ENCODE results near the gene SERTAD2.

SERTAD2 gene

DNA sequence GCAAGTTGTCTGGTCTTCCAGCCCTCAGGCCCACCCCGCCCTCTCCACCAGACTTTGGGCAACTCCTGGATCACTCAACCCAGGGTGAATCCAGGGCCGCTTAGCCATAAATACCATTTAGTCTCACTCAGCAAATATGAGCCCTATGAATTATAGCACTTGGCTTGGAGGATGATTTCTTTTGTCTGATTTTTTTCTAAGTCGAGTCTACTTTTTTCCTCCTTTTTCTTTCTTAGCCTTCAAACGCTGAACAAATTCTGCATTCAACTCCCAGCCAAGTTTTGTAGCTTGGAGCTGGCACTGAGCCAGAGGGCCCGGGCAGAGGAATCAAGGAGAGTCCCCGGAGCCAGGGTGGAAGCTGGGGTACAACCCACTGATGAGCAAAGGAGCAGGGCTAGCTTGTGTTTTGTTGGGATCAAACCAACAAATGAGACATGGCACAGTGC is 48.7 kb downstream of the SERTAD2 start:
- H3K27ac ChIP-seq (replicated peaks) = no peak overlapping the region
- TF ChIP-seq, protein P1, sequence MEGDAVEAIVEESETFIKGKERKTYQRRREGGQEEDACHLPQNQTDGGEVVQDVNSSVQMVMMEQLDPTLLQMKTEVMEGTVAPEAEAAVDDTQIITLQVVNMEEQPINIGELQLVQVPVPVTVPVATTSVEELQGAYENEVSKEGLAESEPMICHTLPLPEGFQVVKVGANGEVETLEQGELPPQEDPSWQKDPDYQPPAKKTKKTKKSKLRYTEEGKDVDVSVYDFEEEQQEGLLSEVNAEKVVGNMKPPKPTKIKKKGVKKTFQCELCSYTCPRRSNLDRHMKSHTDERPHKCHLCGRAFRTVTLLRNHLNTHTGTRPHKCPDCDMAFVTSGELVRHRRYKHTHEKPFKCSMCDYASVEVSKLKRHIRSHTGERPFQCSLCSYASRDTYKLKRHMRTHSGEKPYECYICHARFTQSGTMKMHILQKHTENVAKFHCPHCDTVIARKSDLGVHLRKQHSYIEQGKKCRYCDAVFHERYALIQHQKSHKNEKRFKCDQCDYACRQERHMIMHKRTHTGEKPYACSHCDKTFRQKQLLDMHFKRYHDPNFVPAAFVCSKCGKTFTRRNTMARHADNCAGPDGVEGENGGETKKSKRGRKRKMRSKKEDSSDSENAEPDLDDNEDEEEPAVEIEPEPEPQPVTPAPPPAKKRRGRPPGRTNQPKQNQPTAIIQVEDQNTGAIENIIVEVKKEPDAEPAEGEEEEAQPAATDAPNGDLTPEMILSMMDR (IDR thresholded peaks at IDR 0.05; ENCODE audit: insufficient read depth, low read length) = no peak
- TF ChIP-seq SPI1 (IDR thresholded peaks at IDR 0.05; ENCODE audit: borderline replicate concordance, low read depth) (no peak), GABPA (IDR thresholded peaks at IDR 0.05; ENCODE audit: low read depth) (no peak), POLR2AphosphoS5 (IDR thresholded peaks at IDR 0.05; ENCODE audit: low read depth) (no peak)
- TF ChIP-seq, protein P2, sequence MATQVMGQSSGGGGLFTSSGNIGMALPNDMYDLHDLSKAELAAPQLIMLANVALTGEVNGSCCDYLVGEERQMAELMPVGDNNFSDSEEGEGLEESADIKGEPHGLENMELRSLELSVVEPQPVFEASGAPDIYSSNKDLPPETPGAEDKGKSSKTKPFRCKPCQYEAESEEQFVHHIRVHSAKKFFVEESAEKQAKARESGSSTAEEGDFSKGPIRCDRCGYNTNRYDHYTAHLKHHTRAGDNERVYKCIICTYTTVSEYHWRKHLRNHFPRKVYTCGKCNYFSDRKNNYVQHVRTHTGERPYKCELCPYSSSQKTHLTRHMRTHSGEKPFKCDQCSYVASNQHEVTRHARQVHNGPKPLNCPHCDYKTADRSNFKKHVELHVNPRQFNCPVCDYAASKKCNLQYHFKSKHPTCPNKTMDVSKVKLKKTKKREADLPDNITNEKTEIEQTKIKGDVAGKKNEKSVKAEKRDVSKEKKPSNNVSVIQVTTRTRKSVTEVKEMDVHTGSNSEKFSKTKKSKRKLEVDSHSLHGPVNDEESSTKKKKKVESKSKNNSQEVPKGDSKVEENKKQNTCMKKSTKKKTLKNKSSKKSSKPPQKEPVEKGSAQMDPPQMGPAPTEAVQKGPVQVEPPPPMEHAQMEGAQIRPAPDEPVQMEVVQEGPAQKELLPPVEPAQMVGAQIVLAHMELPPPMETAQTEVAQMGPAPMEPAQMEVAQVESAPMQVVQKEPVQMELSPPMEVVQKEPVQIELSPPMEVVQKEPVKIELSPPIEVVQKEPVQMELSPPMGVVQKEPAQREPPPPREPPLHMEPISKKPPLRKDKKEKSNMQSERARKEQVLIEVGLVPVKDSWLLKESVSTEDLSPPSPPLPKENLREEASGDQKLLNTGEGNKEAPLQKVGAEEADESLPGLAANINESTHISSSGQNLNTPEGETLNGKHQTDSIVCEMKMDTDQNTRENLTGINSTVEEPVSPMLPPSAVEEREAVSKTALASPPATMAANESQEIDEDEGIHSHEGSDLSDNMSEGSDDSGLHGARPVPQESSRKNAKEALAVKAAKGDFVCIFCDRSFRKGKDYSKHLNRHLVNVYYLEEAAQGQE (IDR thresholded peaks at IDR 0.05; ENCODE audit: insufficient replicate concordance, low read depth) = no peak
- H3K4me3 ChIP-seq (replicated peaks; ENCODE audit: insufficient read depth, low read length) = no peak overlapping the region
- no peak for DNase-seq (ENCODE audit: low read depth in 1 of 2, low spot score in 1 of 2)
- no peaks in the 10 kb centered on the region for H3K27me3 ChIP-seq (ENCODE audit: insufficient read depth, poor library complexity, severe bottlenecking)

DNA sequence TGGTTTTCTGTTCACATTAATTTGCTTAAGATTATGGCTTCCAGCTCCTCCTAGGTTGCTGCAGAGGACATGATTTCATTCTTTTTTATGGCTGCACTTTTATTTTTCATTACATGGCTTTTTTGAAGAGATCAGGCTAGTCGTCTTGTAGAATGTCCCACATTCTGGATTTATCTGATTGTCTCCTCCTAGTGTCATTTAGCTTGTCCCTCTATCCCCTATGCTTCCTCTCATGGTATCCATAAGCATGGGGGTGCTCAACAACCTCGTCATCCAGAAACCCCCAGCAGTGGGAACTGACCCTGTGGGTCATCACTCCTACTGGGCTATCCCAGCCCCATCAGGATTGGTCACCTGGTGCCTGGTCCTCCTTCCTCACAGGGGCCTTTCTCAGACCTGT is 49.6 kb downstream of the SERTAD2 start:
- no peak overlapping the region for H3K27ac ChIP-seq (replicated peaks)

DNA sequence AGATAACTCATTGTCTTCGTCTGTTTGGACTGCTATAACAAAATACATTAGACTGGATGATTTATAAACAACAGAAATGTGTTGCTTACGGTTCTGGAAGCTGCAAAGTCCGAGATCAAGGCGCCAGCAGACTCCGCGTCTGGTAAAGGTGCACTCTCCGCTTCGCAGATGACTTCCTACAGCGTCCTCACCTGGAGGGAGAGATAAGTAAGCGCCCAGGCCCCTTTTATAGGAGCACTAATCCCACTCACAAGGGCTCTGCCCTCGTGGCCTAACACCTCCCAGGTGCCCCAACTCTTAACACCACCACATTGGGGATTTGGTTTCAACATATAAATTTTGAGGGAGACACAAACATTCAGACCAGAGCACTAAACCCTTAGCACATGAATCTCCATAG is 51.3 kb downstream of the SERTAD2 start:
- DNase-seq (ENCODE audit: low read depth in 1 of 2, low spot score in 1 of 2) = no peak
- no peak overlapping the region for H3K4me3 ChIP-seq (replicated peaks; ENCODE audit: insufficient read depth, low read length)
- TF ChIP-seq, protein P1 (IDR thresholded peaks at IDR 0.05; ENCODE audit: insufficient read depth, low read length) = no peak
- TF ChIP-seq, protein P2 (IDR thresholded peaks at IDR 0.05; ENCODE audit: insufficient replicate concordance, low read depth) = no peak
- TF ChIP-seq SPI1 (IDR thresholded peaks at IDR 0.05; ENCODE audit: borderline replicate concordance, low read depth) = no peak
- no peak overlapping the region for H3K27ac ChIP-seq (replicated peaks)
- no peaks in the 10 kb centered on the region for H3K27me3 ChIP-seq (ENCODE audit: insufficient read depth, poor library complexity, severe bottlenecking)

More for the DNA sequence above, 49.6 kb downstream of the SERTAD2 start:
- DNase-seq (ENCODE audit: low read depth in 1 of 2, low spot score in 1 of 2) = no peak
- H3K4me3 ChIP-seq (replicated peaks; ENCODE audit: insufficient read depth, low read length) = no peak overlapping the region
- no peaks in the 10 kb centered on the region for H3K27me3 ChIP-seq (ENCODE audit: insufficient read depth, poor library complexity, severe bottlenecking)
- TF ChIP-seq GABPA (IDR thresholded peaks at IDR 0.05; ENCODE audit: low read depth) (no peak), SPI1 (IDR thresholded peaks at IDR 0.05; ENCODE audit: borderline replicate concordance, low read depth) (no peak), POLR2AphosphoS5 (IDR thresholded peaks at IDR 0.05; ENCODE audit: low read depth) (no peak)
- TF ChIP-seq, protein P1 (IDR thresholded peaks at IDR 0.05; ENCODE audit: insufficient read depth, low read length) = no peak
- TF ChIP-seq, protein P2 (IDR thresholded peaks at IDR 0.05; ENCODE audit: insufficient replicate concordance, low read depth) = no peak
